Loucy (cell line): ENCODE results near the gene IL18.

Source experiments
- H2AFZ ChIP-seq: fragments of 200-600 bp; sonication (generic); 2 replicates; pipeline ENCODE4 v1.6.0; 2016; ENCODE audit warnings: antibody characterized with exemption, mild to moderate bottlenecking, low read length, moderate library complexity
- H3F3A ChIP-seq: fragments of 200-600 bp; 2 replicates; pipeline ENCODE4 v1.6.0; 2016; ENCODE audit warnings: antibody characterized with exemption, low read depth, mild to moderate bottlenecking
- H3K27me3 ChIP-seq: fragments of 200-600 bp; sonication (generic); 2 replicates; pipeline ENCODE4 v1.6.1; 2014; ENCODE audit warnings: low read length, mild to moderate bottlenecking; ENCODE audit not compliant: insufficient read depth, poor library complexity, severe bottlenecking
- H3K36me3 ChIP-seq: fragments of 200-600 bp; sonication (generic); 2 replicates; pipeline ENCODE4 v1.6.1; 2016; ENCODE audit warnings: low read length; ENCODE audit not compliant: insufficient read depth
- H3K4me1 ChIP-seq: fragments of 200-600 bp; sonication (generic); 2 replicates; pipeline ENCODE4 v1.5.1; 2014; ENCODE audit warnings: low read length, mild to moderate bottlenecking; ENCODE audit not compliant: insufficient read depth, poor library complexity, severe bottlenecking
- H3K4me2 ChIP-seq: fragments of 200-600 bp; sonication (generic); 2 replicates; pipeline ENCODE4 v1.6.0; 2014; ENCODE audit warnings: antibody characterized with exemption, low read length, low read depth, mild to moderate bottlenecking; ENCODE audit not compliant: poor library complexity, severe bottlenecking
- H3K4me3 ChIP-seq: fragments of 200-600 bp; sonication (generic); 2 replicates; pipeline ENCODE4 v1.5.1; 2014; ENCODE audit warnings: low read length, mild to moderate bottlenecking, mixed read lengths; ENCODE audit not compliant: poor library complexity, severe bottlenecking
- H3K79me2 ChIP-seq: fragments of 200-600 bp; sonication (generic); 2 replicates; pipeline ENCODE4 v1.6.1; 2014; ENCODE audit warnings: low read length; ENCODE audit not compliant: insufficient read depth
- H3K9ac ChIP-seq: fragments of 200-600 bp; sonication (generic); 2 replicates; pipeline ENCODE4 v1.6.0; 2014; ENCODE audit warnings: mild to moderate bottlenecking, low read depth, low read length, moderate library complexity; ENCODE audit not compliant: poor library complexity, severe bottlenecking
- H3K9me2 ChIP-seq: fragments of 200-600 bp; sonication (generic); replicated peaks from 2 replicates; pipeline ENCODE4 v1.6.1; 2016; ENCODE audit warnings: low read depth, low read length, mixed read lengths
- H3K9me3 ChIP-seq: fragments of 200-600 bp; sonication (generic); 2 replicates; pipeline ENCODE4 v1.6.1; 2014; ENCODE audit warnings: mild to moderate bottlenecking, antibody characterized with exemption, low read length, low read depth; ENCODE audit not compliant: insufficient read depth
- H4K20me1 ChIP-seq: fragments of 200-600 bp; sonication (generic); 2 replicates; pipeline ENCODE4 v1.6.0; 2014; ENCODE audit warnings: antibody characterized with exemption, low read length, mild to moderate bottlenecking; ENCODE audit not compliant: insufficient read depth, poor library complexity, severe bottlenecking
- EZH2phosphoT487 ChIP-seq: fragments of 200-600 bp; IDR thresholded peaks from 2 replicates; pipeline ENCODE4 v1.6.1; 2018; ENCODE audit warnings: antibody characterized with exemption, mild to moderate bottlenecking, moderate library complexity, borderline replicate concordance
- TF ChIP-seq, protein P1 (sequence below): fragments of 200-600 bp; sonication (generic); conservative IDR thresholded peaks from 2 replicates; pipeline ENCODE4 v1.5.1; 2014; ENCODE audit warnings: mild to moderate bottlenecking, antibody characterized with exemption, low read length

IL18 gene

DNA sequence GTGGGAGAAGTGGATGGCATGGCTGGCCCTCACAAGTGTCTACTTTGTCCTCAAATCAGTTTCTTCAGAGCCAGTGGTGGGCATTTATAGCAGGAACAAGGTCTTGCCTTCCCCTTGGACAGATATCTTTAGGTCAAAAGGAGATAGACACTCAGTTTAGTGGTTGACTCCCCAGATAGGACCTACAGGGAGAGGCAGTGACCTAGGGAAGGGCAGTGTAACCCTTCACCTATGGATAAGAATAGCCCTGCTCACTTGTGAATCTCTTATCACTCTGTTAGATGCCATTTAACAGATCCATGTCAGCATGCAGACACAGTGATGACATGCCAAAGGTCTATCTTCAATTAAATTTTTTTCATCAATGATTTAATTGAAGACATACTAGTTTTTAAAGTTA is 22.4 kb upstream of the IL18 start:
- no peaks in the 10 kb centered on the region for H3K36me3 ChIP-seq
- no peak overlapping the region for H3K9ac ChIP-seq
- no peak for TF ChIP-seq EZH2phosphoT487
- TF ChIP-seq, protein P1, sequence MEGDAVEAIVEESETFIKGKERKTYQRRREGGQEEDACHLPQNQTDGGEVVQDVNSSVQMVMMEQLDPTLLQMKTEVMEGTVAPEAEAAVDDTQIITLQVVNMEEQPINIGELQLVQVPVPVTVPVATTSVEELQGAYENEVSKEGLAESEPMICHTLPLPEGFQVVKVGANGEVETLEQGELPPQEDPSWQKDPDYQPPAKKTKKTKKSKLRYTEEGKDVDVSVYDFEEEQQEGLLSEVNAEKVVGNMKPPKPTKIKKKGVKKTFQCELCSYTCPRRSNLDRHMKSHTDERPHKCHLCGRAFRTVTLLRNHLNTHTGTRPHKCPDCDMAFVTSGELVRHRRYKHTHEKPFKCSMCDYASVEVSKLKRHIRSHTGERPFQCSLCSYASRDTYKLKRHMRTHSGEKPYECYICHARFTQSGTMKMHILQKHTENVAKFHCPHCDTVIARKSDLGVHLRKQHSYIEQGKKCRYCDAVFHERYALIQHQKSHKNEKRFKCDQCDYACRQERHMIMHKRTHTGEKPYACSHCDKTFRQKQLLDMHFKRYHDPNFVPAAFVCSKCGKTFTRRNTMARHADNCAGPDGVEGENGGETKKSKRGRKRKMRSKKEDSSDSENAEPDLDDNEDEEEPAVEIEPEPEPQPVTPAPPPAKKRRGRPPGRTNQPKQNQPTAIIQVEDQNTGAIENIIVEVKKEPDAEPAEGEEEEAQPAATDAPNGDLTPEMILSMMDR: no peak
- H3K9me2 ChIP-seq: no peaks in the 10 kb centered on the region
- no peak overlapping the region for H3K4me2 ChIP-seq
- no peak overlapping the region for H2AFZ ChIP-seq
- no peaks in the 10 kb centered on the region for H3K9me3 ChIP-seq
- H3K79me2 ChIP-seq: no peaks in the 10 kb centered on the region
- no peaks in the 10 kb centered on the region for H3K27me3 ChIP-seq
- peaks cover under 1% of the 10 kb centered on the region for H3K4me1 ChIP-seq
- H3K4me3 ChIP-seq: no peak overlapping the region
- no peaks in the 10 kb centered on the region for H4K20me1 ChIP-seq
- H3F3A ChIP-seq: no peaks in the 10 kb centered on the region

DNA sequence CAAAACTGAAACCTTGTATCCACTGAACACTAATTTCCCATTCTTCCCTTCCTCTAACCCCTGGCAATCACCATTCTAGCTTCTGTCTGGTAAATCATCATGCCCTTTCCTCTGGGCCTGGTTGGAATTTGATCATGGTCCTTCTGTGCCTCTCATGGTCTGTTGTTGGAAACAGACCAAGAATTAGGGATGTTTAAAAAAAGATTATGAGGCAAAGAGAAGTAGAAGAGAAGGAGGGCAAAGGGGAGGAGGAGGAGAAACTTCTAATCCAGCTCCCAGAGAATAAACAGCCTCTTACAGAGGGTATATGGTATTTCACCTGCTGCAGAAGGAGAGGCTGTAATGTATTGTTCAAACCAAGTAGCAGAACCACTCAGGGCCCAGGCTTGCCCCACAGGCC is 22.0 kb upstream of the IL18 start:
- Histone ChIP-seq H3F3A (no peaks in the 10 kb centered on the region), H3K9ac (no peak overlapping the region), H3K36me3 (no peaks in the 10 kb centered on the region), H3K27me3 (no peaks in the 10 kb centered on the region), H3K9me2 (no peaks in the 10 kb centered on the region), H3K4me2 (no peak overlapping the region), H4K20me1 (no peaks in the 10 kb centered on the region), H3K4me3 (no peak overlapping the region), H2AFZ (no peak overlapping the region), H3K9me3 (no peaks in the 10 kb centered on the region), H3K79me2 (no peaks in the 10 kb centered on the region), H3K4me1 (no peaks in the 10 kb centered on the region)
- no peak for TF ChIP-seq EZH2phosphoT487
- TF ChIP-seq, protein P1: no peak

DNA sequence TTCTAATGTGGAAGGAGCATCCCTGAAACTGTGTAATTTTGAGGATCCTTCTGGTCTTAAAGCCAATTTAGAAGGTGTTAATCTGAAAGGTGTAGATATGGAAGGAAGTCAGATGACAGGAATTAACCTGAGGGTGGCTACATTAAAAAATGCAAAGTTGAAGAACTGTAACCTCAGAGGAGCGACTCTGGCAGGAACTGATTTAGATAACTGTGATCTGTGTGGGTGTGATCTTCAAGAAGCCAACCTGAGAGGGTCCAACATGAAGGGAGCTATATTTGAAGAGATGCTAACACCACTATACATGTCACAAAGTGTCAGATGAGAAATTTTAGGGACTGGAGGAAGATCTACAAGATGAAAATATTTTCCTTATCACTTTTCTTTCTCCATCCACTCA is 19.0 kb upstream of the IL18 start:
- no peak overlapping the region for H3K4me3 ChIP-seq
- no peaks in the 10 kb centered on the region for H3K9me2 ChIP-seq
- H3K4me2 ChIP-seq: no peak overlapping the region
- no peak overlapping the region for H2AFZ ChIP-seq
- no peaks in the 10 kb centered on the region for H3K79me2 ChIP-seq
- no peaks in the 10 kb centered on the region for H3K27me3 ChIP-seq
- no peaks in the 10 kb centered on the region for H3K36me3 ChIP-seq
- TF ChIP-seq, protein P1: no peak
- no peak for TF ChIP-seq EZH2phosphoT487
- peaks cover 16% of the 10 kb centered on the region for H3K4me1 ChIP-seq
- no peak overlapping the region for H3K9ac ChIP-seq
- no peaks in the 10 kb centered on the region for H3F3A ChIP-seq
- no peaks in the 10 kb centered on the region for H4K20me1 ChIP-seq
- H3K9me3 ChIP-seq: no peaks in the 10 kb centered on the region
